Esophagus squamous epithelium (tissue), 4 donors: ENCODE measurements around the gene FAM83D.

Experiments
- CTCF ChIP-seq, 6 experiments: fragments of 450-650 bp in 4 of 6; fragments of 200-600 bp in 2 of 6; sonication (generic) in 2 of 6; IDR thresholded peaks; one replicate each; pipeline ENCODE4 v1.5.1; 2016 to 2019; ENCODE audit warnings: antibody characterized with exemption in 6 of 6, mild to moderate bottlenecking in 4 of 6, moderate library complexity in 4 of 6
- POLR2A ChIP-seq, 4 donors: fragments of 450-650 bp; IDR thresholded peaks; one replicate each; pipeline ENCODE4 v1.6.1; 2017; ENCODE audit warnings: antibody characterized with exemption in 4 of 4, mild to moderate bottlenecking in 4 of 4, moderate library complexity in 3 of 4

GRCh38 chr20:38973107-38973506 is 46.9 kb downstream of the FAM83D start:
- TF ChIP-seq CTCF (IDR thresholded peaks at IDR 0.05) (no peak), POLR2A (IDR thresholded peaks at IDR 0.05) (no peak)
